ENCODE measurements around the gene IRAK2. TPM values are rescaled to one million over a fixed set of nuclear protein-coding genes. Genes with fewer than 3 reads are reported as not detected.
"Not testable (repeated sequence)": the region's sequence is repeated elsewhere in the genome, so short reads cannot be mapped to it uniquely, and the experiment has no call there.

The IRAK2 gene
- total and polyA plus RNA-seq, 9 donors, result 1.1 to 2.3 (median 1.5) TPM

GRCh38 chr3:10155123-10155472 is 9.6 kb upstream of the IRAK2 start:
- H3K27me3 ChIP-seq, result no peaks in the 10 kb centered on the region
- no peak for DNase-seq
- H3K9me3 ChIP-seq, result no peaks in the 10 kb centered on the region
- WGBS, 3 donors, result 78 to 86% (median 84%) methylated on average over 4 of the region's 4 CpGs
- TF ChIP-seq EP300 (IDR thresholded peaks at IDR 0.05) (no peak), CTCF (IDR thresholded peaks at IDR 0.05) (no peak), POLR2A (IDR thresholded peaks at IDR 0.05) (no peak)
- no peaks in the 10 kb centered on the region for H3K36me3 ChIP-seq
- H3K27ac ChIP-seq, result no peak overlapping the region
- H3K4me1 ChIP-seq (ENCODE audit: insufficient read depth), result no peaks in the 10 kb centered on the region
- H3K4me3 ChIP-seq, result no peak overlapping the region
- intact Hi-C loops (cut with DNase I), result no loop called here

GRCh38 chr3:10155658-10156057 is 9.1 kb upstream of the IRAK2 start:
- intact Hi-C loops (cut with DNase I), result no loop called here
- no peaks in the 10 kb centered on the region for H3K36me3 ChIP-seq
- H3K27ac ChIP-seq, result no peak overlapping the region
- no peak for DNase-seq
- WGBS, 3 donors, result 88 to 92% (median 91%) methylated on average over 4 of the region's 4 CpGs
- no peaks in the 10 kb centered on the region for H3K9me3 ChIP-seq
- TF ChIP-seq POLR2A (IDR thresholded peaks at IDR 0.05) (no peak), EP300 (IDR thresholded peaks at IDR 0.05) (no peak), CTCF (IDR thresholded peaks at IDR 0.05) (no peak)
- no peaks in the 10 kb centered on the region for H3K27me3 ChIP-seq
- no peaks in the 10 kb centered on the region for H3K4me1 ChIP-seq (ENCODE audit: insufficient read depth)
- H3K4me3 ChIP-seq, result no peak overlapping the region

- Histone ChIP-seq H3K4me3 (no peak overlapping the region), H3K9me3 (no peaks in the 10 kb centered on the region), H3K4me1 (ENCODE audit: insufficient read depth) (no peaks in the 10 kb centered on the region), H3K27me3 (no peaks in the 10 kb centered on the region), H3K27ac (no peak overlapping the region), H3K36me3 (no peaks in the 10 kb centered on the region)
- DNase-seq, result no peak
- intact Hi-C loops (cut with DNase I), result no loop called here
- no peak for TF ChIP-seq CTCF (IDR thresholded peaks at IDR 0.05)
- WGBS, 3 donors, result 31 to 33% (median 33%) methylated on average over 4 of the region's 4 CpGs
Observed at GRCh38 chr3:10157031-10157430, 7.7 kb upstream of the IRAK2 start.

GRCh38 chr3:10158555-10158954 is 6.2 kb upstream of the IRAK2 start:
- DNase-seq; H3K4me3 ChIP-seq; H3K9me3 ChIP-seq; H3K27me3 ChIP-seq; H3K27ac ChIP-seq; H3K36me3 ChIP-seq; intact Hi-C loops (cut with DNase I); H3K4me1 ChIP-seq (ENCODE audit: insufficient read depth): not testable (repeated sequence)
- 94 to 98% (median 97%) methylated on average over 6 of the region's 6 CpGs for WGBS, 3 donors

GRCh38 chr3:10160346-10160745 is 4.4 kb upstream of the IRAK2 start:
- intact Hi-C loops (cut with DNase I), result loop anchor here in 1 of 4 donors (5.0 kb wide), 1 partner anchor 72 kb away; no protein-coding TSS in a partner anchor
- peaks cover 7% of the 10 kb centered on the region for H3K4me1 ChIP-seq (ENCODE audit: insufficient read depth)
- no peak for TF ChIP-seq EP300 (IDR thresholded peaks at IDR 0.05)
- no peak for TF ChIP-seq CTCF (IDR thresholded peaks at IDR 0.05)
- no peak for TF ChIP-seq POLR2A (IDR thresholded peaks at IDR 0.05)
- 24 to 46% (median 35%) methylated on average over 1 of the region's 1 CpG for WGBS, 3 donors
- H3K36me3 ChIP-seq, result no peaks in the 10 kb centered on the region
- H3K27me3 ChIP-seq, result no peaks in the 10 kb centered on the region
- no peak overlapping the region for H3K4me3 ChIP-seq
- H3K9me3 ChIP-seq, result no peaks in the 10 kb centered on the region
- DNase-seq, result no peak
- H3K27ac ChIP-seq, result no peak overlapping the region

All from ovary (tissue), 9 donors.